HepG2 (cell line): ENCODE results near the gene DNAJB2. TPM values are rescaled to one million over a fixed set of nuclear protein-coding genes. Genes with fewer than 3 reads are reported as not detected.
A peak's percentile ranks its signal among the peaks of the same experiment; 100 is the strongest.

ENCODE experiments used
- AKNA ChIP-seq: sonication (generic); formaldehyde crosslinking; IDR thresholded peaks from 2 replicates; pipeline ENCODE4 v1.4.0; 2020; ENCODE audit warnings: missing genetic modification reagents, borderline replicate concordance
- ETV5 ChIP-seq: IDR thresholded peaks from 2 replicates; pipeline ENCODE4 v1.6.1; 2018; ENCODE audit warnings: missing biosample characterization, missing genetic modification reagents, inconsistent platforms, borderline replicate concordance
- FOXA1 ChIP-seq, 2 experiments: fragments of 450-650 bp in 1 of 2; sonication (generic) in 1 of 2; formaldehyde crosslinking in 1 of 2; IDR thresholded peaks; 2 replicates each; pipeline versions ENCODE4 v1.4.0 to v1.6.1; 2016 to 2020; ENCODE audit warnings: missing genetic modification reagents in 1 of 2
- HIVEP1 ChIP-seq: sonication (generic); formaldehyde crosslinking; IDR thresholded peaks from 2 replicates; pipeline ENCODE4 v1.4.0; 2020; ENCODE audit warnings: mild to moderate bottlenecking, missing genetic modification reagents
- KDM5A ChIP-seq: fragments of 200-600 bp; sonication (generic); IDR thresholded peaks from 2 replicates; pipeline ENCODE4 v1.7.0; 2018; ENCODE audit warnings: antibody characterized with exemption, mild to moderate bottlenecking, low read length, borderline replicate concordance
- MTA1 ChIP-seq: sonication (generic); formaldehyde crosslinking; IDR thresholded peaks from 2 replicates; pipeline ENCODE4 v1.4.0; 2020; ENCODE audit warnings: missing genetic modification reagents, mild to moderate bottlenecking, borderline replicate concordance
- NCOA2 ChIP-seq: sonication (generic); formaldehyde crosslinking; IDR thresholded peaks from 2 replicates; pipeline ENCODE4 v1.8.0; 2022; ENCODE audit warnings: inconsistent platforms
- PRPF4 ChIP-seq: fragments of 200-400 bp; formaldehyde crosslinking; IDR thresholded peaks from 2 replicates; pipeline ENCODE4 v1.6.1; 2016; ENCODE audit warnings: low read length, low read depth; ENCODE audit not compliant: poor library complexity, severe bottlenecking
- SOX13 ChIP-seq, 3 experiments: fragments of 450-650 bp in 1 of 3; sonication (generic) in 1 of 3; formaldehyde crosslinking in 1 of 3; IDR thresholded peaks in 2 of 3; conservative IDR thresholded peaks in 1 of 3; 2 replicates each; pipeline versions ENCODE4 v1.5.0 to v1.6.1; 2016 to 2020; ENCODE audit warnings: antibody characterized with exemption in 1 of 3, mild to moderate bottlenecking in 1 of 3, missing compliant biosample characterization in 1 of 3, missing genetic modification reagents in 1 of 3, moderate library complexity in 1 of 3
- ZMAT3 ChIP-seq: sonication (generic); formaldehyde crosslinking; conservative IDR thresholded peaks from 2 replicates; pipeline ENCODE4 v1.7.0; 2021; ENCODE audit warnings: missing genetic modification reagents
- ZNF772 ChIP-seq: sonication (generic); formaldehyde crosslinking; IDR thresholded peaks from 2 replicates; pipeline ENCODE4 v1.5.0; 2020; ENCODE audit warnings: mild to moderate bottlenecking, missing genetic modification reagents
- polyA plus RNA-seq, 8 experiments: library from polyadenylated mRNA; depleted of rRNA in 3 of 8; stranded (reverse) in 7 of 8; unstranded in 1 of 8; fragments of >200 nt; fragmentation: Illumina TruSeq in 4 of 8; extraction: Trizol in 4 of 8; gene quantifications; 2 replicates each; pipeline versions ENCODE4 v1.2.1 to v1.2.3, GENCODE V29; 2011 to 2016; ENCODE audit warnings: low read depth in 4 of 8, missing spikeins in 1 of 8, mixed read lengths in 1 of 8; ENCODE audit not compliant: insufficient read depth in 1 of 8
- total RNA-seq, 5 experiments: library from RNA; depleted of rRNA; stranded (reverse); fragments of >200 nt; fragmentation: Illumina TruSeq; extraction: Trizol; gene quantifications; 2 replicates each; pipeline ENCODE4 v1.2.3, GENCODE V29; 2016; ENCODE audit warnings: low read depth in 1 of 5
- TF ChIP-seq, protein P1 (sequence below): sonication (generic); formaldehyde crosslinking; IDR thresholded peaks from 2 replicates; pipeline ENCODE4 v1.5.0; 2020; ENCODE audit warnings: mild to moderate bottlenecking, low read depth, missing genetic modification reagents, borderline replicate concordance
- TF ChIP-seq, protein P2 (sequence below): sonication (generic); formaldehyde crosslinking; IDR thresholded peaks from 2 replicates; pipeline ENCODE4 v1.4.0; 2020; ENCODE audit warnings: mild to moderate bottlenecking, missing genetic modification reagents
- TF ChIP-seq, protein P3 (sequence below): sonication (generic); formaldehyde crosslinking; IDR thresholded peaks from 2 replicates; pipeline ENCODE4 v1.5.1; 2020; ENCODE audit warnings: mild to moderate bottlenecking, missing genetic modification reagents, borderline replicate concordance
- TF ChIP-seq, protein P4 (sequence below): sonication (generic); formaldehyde crosslinking; IDR thresholded peaks from 2 replicates; pipeline ENCODE4 v1.4.0; 2020; ENCODE audit warnings: missing genetic modification reagents
- TF ChIP-seq, protein P5 (sequence below): sonication (generic); formaldehyde crosslinking; IDR thresholded peaks from 2 replicates; pipeline ENCODE4 v1.8.0; 2022; ENCODE audit warnings: missing genetic modification reagents, low read depth, mild to moderate bottlenecking, borderline replicate concordance

DNAJB2 gene
- total and polyA plus RNA-seq, 2 of the 13 experiments (the other 11 are each of a cell fraction or from before 2014, with no cell fraction given), result 21.3 to 31.1 TPM

DNA sequence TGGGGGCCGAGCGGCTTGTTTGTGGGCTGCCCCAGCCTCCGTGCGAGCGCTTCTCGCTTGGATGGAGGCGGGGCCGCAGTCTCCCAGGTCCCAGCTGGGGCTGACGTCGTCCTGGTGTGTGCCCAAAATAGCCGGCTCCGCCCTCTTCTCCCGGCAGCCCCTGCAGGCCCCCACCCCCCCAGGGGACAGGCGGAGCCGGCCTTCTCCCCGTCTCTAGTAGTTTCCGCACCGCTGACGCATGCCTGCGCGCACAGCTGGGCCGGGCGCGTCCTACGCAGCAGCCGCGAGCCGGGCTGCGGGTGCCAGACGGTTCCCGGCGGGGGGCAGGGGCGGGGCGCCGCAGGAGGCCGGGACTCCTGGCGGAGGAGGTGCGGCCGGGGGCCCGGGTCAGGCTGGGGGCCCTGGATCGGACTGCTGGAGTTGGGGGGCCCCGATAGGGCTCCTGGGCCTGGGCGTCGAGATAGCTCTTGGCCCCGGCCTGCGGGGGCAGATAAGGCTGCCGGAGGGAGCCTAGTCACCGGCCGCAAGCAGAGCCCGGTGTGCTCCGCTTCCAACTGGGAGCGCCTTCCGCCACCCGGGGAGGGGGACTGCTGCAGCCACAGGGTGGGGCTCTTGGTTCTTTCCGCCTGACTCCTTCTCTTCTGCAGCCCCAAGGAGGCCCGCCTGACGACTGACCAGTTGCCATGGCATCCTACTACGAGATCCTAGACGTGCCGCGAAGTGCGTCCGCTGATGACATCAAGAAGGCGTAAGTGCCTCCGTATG lies at the start of gene DNAJB2 (continued):
- TF ChIP-seq, protein P1, sequence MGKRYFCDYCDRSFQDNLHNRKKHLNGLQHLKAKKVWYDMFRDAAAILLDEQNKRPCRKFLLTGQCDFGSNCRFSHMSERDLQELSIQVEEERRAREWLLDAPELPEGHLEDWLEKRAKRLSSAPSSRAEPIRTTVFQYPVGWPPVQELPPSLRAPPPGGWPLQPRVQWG (CRISPR knock-in tag), result no peak
- peak; percentile 66; the same call in 1 of the 2 replicates for TF ChIP-seq MTA1 (CRISPR knock-in tag)
- TF ChIP-seq ETV5 (CRISPR knock-in tag), result peak; percentile 58; the same call in 1 of the 2 replicates
- TF ChIP-seq ZMAT3 (CRISPR knock-in tag), result peak; percentile 70
- TF ChIP-seq, protein P2, sequence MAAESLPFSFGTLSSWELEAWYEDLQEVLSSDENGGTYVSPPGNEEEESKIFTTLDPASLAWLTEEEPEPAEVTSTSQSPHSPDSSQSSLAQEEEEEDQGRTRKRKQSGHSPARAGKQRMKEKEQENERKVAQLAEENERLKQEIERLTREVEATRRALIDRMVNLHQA (CRISPR knock-in tag), result 0 out of 2 replicates have a peak, but pooled peaks have one; percentile 23
- TF ChIP-seq, protein P3, sequence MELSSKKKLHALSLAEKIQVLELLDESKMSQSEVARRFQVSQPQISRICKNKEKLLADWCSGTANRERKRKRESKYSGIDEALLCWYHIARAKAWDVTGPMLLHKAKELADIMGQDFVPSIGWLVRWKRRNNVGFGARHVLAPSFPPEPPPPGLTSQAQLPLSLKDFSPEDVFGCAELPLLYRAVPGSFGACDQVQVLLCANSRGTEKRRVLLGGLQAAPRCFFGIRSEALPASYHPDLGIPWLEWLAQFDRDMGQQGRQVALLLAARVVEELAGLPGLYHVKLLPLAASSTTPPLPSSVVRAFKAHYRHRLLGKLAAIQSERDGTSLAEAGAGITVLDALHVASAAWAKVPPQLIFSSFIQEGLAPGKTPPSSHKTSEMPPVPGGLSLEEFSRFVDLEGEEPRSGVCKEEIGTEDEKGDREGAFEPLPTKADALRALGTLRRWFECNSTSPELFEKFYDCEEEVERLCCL, result no peak
- TF ChIP-seq PRPF4, result no peak
- TF ChIP-seq ZNF772 (CRISPR knock-in tag), result peak; percentile 67
- TF ChIP-seq SOX13 (IDR thresholded peaks at IDR 0.05), result no peak
- TF ChIP-seq SOX13 (CRISPR knock-in tag; conservative IDR thresholded peaks at IDR 0.05 in 1 of 2, IDR thresholded peaks at IDR 0.05 in 1 of 2), result peak in 1 of 2 experiments; percentile 58; a peak in 1 of 4 replicates
- no peak for TF ChIP-seq AKNA (CRISPR knock-in tag)
- TF ChIP-seq, protein P4, sequence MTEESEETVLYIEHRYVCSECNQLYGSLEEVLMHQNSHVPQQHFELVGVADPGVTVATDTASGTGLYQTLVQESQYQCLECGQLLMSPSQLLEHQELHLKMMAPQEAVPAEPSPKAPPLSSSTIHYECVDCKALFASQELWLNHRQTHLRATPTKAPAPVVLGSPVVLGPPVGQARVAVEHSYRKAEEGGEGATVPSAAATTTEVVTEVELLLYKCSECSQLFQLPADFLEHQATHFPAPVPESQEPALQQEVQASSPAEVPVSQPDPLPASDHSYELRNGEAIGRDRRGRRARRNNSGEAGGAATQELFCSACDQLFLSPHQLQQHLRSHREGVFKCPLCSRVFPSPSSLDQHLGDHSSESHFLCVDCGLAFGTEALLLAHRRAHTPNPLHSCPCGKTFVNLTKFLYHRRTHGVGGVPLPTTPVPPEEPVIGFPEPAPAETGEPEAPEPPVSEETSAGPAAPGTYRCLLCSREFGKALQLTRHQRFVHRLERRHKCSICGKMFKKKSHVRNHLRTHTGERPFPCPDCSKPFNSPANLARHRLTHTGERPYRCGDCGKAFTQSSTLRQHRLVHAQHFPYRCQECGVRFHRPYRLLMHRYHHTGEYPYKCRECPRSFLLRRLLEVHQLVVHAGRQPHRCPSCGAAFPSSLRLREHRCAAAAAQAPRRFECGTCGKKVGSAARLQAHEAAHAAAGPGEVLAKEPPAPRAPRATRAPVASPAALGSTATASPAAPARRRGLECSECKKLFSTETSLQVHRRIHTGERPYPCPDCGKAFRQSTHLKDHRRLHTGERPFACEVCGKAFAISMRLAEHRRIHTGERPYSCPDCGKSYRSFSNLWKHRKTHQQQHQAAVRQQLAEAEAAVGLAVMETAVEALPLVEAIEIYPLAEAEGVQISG (CRISPR knock-in tag), result peak; percentile 91; the same call in 1 of the 2 replicates
- peak; percentile 60 for TF ChIP-seq NCOA2 (CRISPR knock-in tag)
- TF ChIP-seq KDM5A, result no peak
- no peak; the same call in 1 of the 2 replicates for TF ChIP-seq HIVEP1 (CRISPR knock-in tag)
- no peak for TF ChIP-seq FOXA1 (IDR thresholded peaks at IDR 0.05)
- TF ChIP-seq FOXA1 (CRISPR knock-in tag; IDR thresholded peaks at IDR 0.05), result no peak; the same call in 1 of the 2 replicates
- TF ChIP-seq, protein P5, sequence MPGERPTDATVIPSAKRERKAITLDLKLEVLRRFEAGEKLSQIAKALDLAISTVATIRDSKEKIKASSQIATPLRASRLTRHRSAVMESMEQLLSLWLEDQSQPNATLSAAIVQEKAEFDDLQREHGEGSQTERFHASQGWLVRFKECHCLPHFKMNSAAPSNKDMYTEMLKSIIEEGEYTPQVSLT, result no peak; the same call in 1 of the 2 replicates
